Kidney tubule cell (primary cell): Measurements from ENCODE around the gene ZFYVE19.

Experiments used
- DNase-seq: peaks from one replicate; pipeline ENCODE4 v3.0.0-alpha.2; 2018; ENCODE audit warnings: low spot score

Gene ZFYVE19

GRCh38 chr15:40807028-40807887, at the start of gene ZFYVE19, which contains the start of gene DNAJC17:
Gene ZFYVE19, plus strand, starts transcription at chr15:40807089. Its CDS starts 501 bp downstream, at chr15:40807590.
Gene DNAJC17, minus strand, starts transcription at chr15:40807473. Its CDS starts 27 bp downstream, at chr15:40807446.
- DNase-seq, result peak; percentile 98

GRCh38 chr15:40759961-40760360, 46.9 kb upstream of the ZFYVE19 start:
- no peak for DNase-seq

- peak; percentile 73 for DNase-seq
Observed at GRCh38 chr15:40762919-40763800, 43.7 kb upstream of the ZFYVE19 start.

- DNase-seq, result peak; percentile 74
Observed at GRCh38 chr15:40763801-40764628, 42.9 kb upstream of the ZFYVE19 start, which contains the start of gene GCHFR. Gene GCHFR, plus strand, starts transcription at chr15:40764068. Its CDS starts 113 bp downstream, at chr15:40764181.

GRCh38 chr15:40764629-40765103, 42.2 kb upstream of the ZFYVE19 start:
- no peak for DNase-seq

- no peak for DNase-seq
Observed at GRCh38 chr15:40766194-40766815, 40.6 kb upstream of the ZFYVE19 start.

GRCh38 chr15:40766906-40767837, 39.7 kb upstream of the ZFYVE19 start:
- DNase-seq, result peak; percentile 66

GRCh38 chr15:40767838-40768500, 38.9 kb upstream of the ZFYVE19 start:
- DNase-seq, result no peak

- DNase-seq, result no peak
Observed at GRCh38 chr15:40768521-40769273, 38.2 kb upstream of the ZFYVE19 start.

- DNase-seq, result peak; percentile 96
Observed at GRCh38 chr15:40769274-40770146, 37.4 kb upstream of the ZFYVE19 start, which contains the start of gene C15orf62. Gene C15orf62, plus strand, starts transcription at chr15:40769980. Its CDS starts 516 bp downstream, at chr15:40770496.

- no peak for DNase-seq
Observed at GRCh38 chr15:40770147-40770721, 36.7 kb upstream of the ZFYVE19 start.

- DNase-seq, result no peak
Observed at GRCh38 chr15:40771242-40771641, 35.6 kb upstream of the ZFYVE19 start.

- no peak for DNase-seq
Observed at GRCh38 chr15:40772014-40772413, 34.9 kb upstream of the ZFYVE19 start.

GRCh38 chr15:40773496-40773895, 33.4 kb upstream of the ZFYVE19 start:
- DNase-seq, result no peak

- no peak for DNase-seq
Observed at GRCh38 chr15:40773902-40774301, 33.0 kb upstream of the ZFYVE19 start.

GRCh38 chr15:40775007-40775406, 31.9 kb upstream of the ZFYVE19 start:
- no peak for DNase-seq
